ENCODE results near the gene PTGR3. TPM values are rescaled to one million over a fixed set of nuclear protein-coding genes. Genes with fewer than 3 reads are reported as not detected.

The PTGR3 gene
- total and polyA plus RNA-seq, 2 of the 8 experiments (the other 6 are each of a cell fraction or from before 2014, with no cell fraction given): 2.0 to 3.6 TPM

DNA sequence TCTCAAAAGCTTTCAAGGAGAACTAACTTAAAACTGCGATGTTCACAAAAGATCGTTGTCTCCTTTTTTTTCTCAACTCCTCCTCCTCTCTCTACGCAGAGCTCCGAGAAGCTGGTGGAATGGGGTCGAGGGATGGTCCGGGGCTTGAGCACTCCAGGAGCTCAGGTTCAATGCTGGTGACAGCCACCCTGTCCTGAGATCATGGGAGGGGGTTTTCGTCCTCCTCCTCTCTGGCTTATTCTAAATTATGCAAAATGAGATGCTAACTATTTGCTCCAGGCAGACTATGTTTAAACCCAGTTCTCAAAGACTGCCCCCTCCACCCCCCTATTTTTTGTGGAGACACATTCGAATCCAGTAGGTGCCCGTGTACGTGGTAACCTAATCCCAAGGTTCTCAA is 13.5 kb upstream of the PTGR3 start:
- Histone ChIP-seq H3K14ac (ENCODE audit: insufficient read length) (no peak overlapping the region), H2AK5ac (ENCODE audit: low read depth, low read length) (no peak overlapping the region), H3K79me2 (ENCODE audit: control insufficient read depth in 1 of 2, insufficient read depth in 2 of 2, low read length in 2 of 2) (no peaks in the 10 kb centered on the region), H3K18ac (ENCODE audit: extremely low read depth, low read length) (no peak overlapping the region), H3K4ac (replicated peaks; ENCODE audit: insufficient read length, low read depth, low read length) (no peak overlapping the region), H3K27ac (ENCODE audit: low read depth, low read length) (no peak overlapping the region), H3K4me3 (ENCODE audit: extremely low read depth in 1 of 4, insufficient read depth in 2 of 4, low read depth in 3 of 4, low read length in 4 of 4) (no peak overlapping the region), H2AFZ (ENCODE audit: low read length) (no peak overlapping the region), H3K23me2 (ENCODE audit: low read depth, low read length) (no peaks in the 10 kb centered on the region), H3K36me3 (ENCODE audit: control insufficient read depth in 2 of 4, insufficient read depth in 4 of 4, low read length in 3 of 4) (no peaks in the 10 kb centered on the region), H2BK12ac (ENCODE audit: low read depth, low read length) (no peak overlapping the region), H4K5ac (ENCODE audit: insufficient read length, low read depth, low read length) (no peak overlapping the region), H4K20me1 (replicated peaks in 1 of 2; ENCODE audit: control insufficient read depth in 1 of 2, insufficient read depth in 2 of 2, low read length in 2 of 2) (no peaks in the 10 kb centered on the region), H3K23ac (ENCODE audit: insufficient read length) (no peak overlapping the region), H3K27me3 (replicated peaks in 1 of 4; ENCODE audit: control insufficient read depth in 3 of 4, extremely low read depth in 1 of 4, insufficient read depth in 3 of 4, low read length in 3 of 4) (no peaks in the 10 kb centered on the region), H3K9me3 (ENCODE audit: insufficient read depth in 2 of 2, low read depth in 1 of 2, low read length in 1 of 2) (no peaks in the 10 kb centered on the region), H2BK20ac (ENCODE audit: low read length) (no peak overlapping the region), H3K79me1 (ENCODE audit: low read depth, low read length) (no peaks in the 10 kb centered on the region), H2BK15ac (ENCODE audit: low read length) (no peak overlapping the region), H3K4me2 (ENCODE audit: insufficient read depth in 1 of 2, low read depth in 2 of 2, low read length in 2 of 2) (no peak overlapping the region), H3K56ac (replicated peaks; ENCODE audit: insufficient read length, low read depth, low read length) (no peak overlapping the region), H2BK120ac (replicated peaks; ENCODE audit: low read depth, low read length) (no peak overlapping the region), H3K4me1 (replicated peaks in 1 of 4; ENCODE audit: control insufficient read depth in 3 of 4, insufficient read depth in 4 of 4, low read length in 3 of 4) (no peaks in the 10 kb centered on the region), H3K9ac (replicated peaks in 1 of 4; ENCODE audit: extremely low read depth in 1 of 4, low read depth in 3 of 4, low read length in 3 of 4) (no peak overlapping the region), H4K91ac (replicated peaks; ENCODE audit: insufficient read length, low read length) (no peak overlapping the region), H4K8ac (ENCODE audit: extremely low read depth, insufficient read depth, low read length) (no peak overlapping the region), H2BK5ac (ENCODE audit: low read depth, low read length) (no peak overlapping the region)
- ChIA-PET POLR2A (ENCODE audit: partially characterized antibody) (no interaction called here), CTCF (ENCODE audit: partially characterized antibody) (no interaction called here)
- no peak for FAIRE-seq
- DNase-seq (ENCODE audit: low read depth in 1 of 2, low spot score in 2 of 2): no peak
- 89% methylated on average over 10 of the region's 10 CpGs; no CpG with 5 or more reads in 1 of the 2 experiments for WGBS, 2 experiments (ENCODE audit: extremely low coverage in 1 of 2, insufficient coverage in 1 of 2, insufficient read length in 1 of 2, insufficient replicate concordance in 2 of 2, low coverage in 1 of 2, low lambda C conversion rate in 2 of 2, missing lambda C conversion rate in 1 of 2)
- TF ChIP-seq, protein P1, sequence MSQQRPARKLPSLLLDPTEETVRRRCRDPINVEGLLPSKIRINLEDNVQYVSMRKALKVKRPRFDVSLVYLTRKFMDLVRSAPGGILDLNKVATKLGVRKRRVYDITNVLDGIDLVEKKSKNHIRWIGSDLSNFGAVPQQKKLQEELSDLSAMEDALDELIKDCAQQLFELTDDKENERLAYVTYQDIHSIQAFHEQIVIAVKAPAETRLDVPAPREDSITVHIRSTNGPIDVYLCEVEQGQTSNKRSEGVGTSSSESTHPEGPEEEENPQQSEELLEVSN (IDR thresholded peaks at IDR 0.05): no peak
- TF ChIP-seq, protein P2, sequence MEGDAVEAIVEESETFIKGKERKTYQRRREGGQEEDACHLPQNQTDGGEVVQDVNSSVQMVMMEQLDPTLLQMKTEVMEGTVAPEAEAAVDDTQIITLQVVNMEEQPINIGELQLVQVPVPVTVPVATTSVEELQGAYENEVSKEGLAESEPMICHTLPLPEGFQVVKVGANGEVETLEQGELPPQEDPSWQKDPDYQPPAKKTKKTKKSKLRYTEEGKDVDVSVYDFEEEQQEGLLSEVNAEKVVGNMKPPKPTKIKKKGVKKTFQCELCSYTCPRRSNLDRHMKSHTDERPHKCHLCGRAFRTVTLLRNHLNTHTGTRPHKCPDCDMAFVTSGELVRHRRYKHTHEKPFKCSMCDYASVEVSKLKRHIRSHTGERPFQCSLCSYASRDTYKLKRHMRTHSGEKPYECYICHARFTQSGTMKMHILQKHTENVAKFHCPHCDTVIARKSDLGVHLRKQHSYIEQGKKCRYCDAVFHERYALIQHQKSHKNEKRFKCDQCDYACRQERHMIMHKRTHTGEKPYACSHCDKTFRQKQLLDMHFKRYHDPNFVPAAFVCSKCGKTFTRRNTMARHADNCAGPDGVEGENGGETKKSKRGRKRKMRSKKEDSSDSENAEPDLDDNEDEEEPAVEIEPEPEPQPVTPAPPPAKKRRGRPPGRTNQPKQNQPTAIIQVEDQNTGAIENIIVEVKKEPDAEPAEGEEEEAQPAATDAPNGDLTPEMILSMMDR (IDR thresholded peaks at IDR 0.05; ENCODE audit: control extremely low read depth in 1 of 3, insufficient read depth in 1 of 3, low read depth in 1 of 3, low read length in 3 of 3): no peak
- no peak for TF ChIP-seq RFX5 (IDR thresholded peaks at IDR 0.05; ENCODE audit: borderline replicate concordance, low read depth, low read length)

Data from H1 (cell line).